Measurements from ENCODE around the gene MED12L.

Gene MED12L

GRCh38 chr3:151403246-151403645, 317.8 kb downstream of the MED12L start:
- no peak for TF ChIP-seq CTCF (conservative IDR thresholded peaks at IDR 0.05; ENCODE audit: low read depth, low read length)
- no peak overlapping the region for H3K4me3 ChIP-seq (ENCODE audit: low read depth, low read length)
- DNase-seq (ENCODE audit: low read depth), result peak; percentile 49

GRCh38 chr3:151404316-151404715, 318.9 kb downstream of the MED12L start:
- H3K4me3 ChIP-seq (ENCODE audit: low read depth, low read length), result no peak overlapping the region
- peak; percentile 55 for DNase-seq (ENCODE audit: low read depth)
- no peak for TF ChIP-seq CTCF (conservative IDR thresholded peaks at IDR 0.05; ENCODE audit: low read depth, low read length)

GRCh38 chr3:151407928-151408327, 322.5 kb downstream of the MED12L start:
- DNase-seq (ENCODE audit: low read depth), result no peak
- no peak for TF ChIP-seq CTCF (conservative IDR thresholded peaks at IDR 0.05; ENCODE audit: low read depth, low read length)
- H3K4me3 ChIP-seq (ENCODE audit: low read depth, low read length), result no peak overlapping the region

GRCh38 chr3:151410891-151411559, 325.6 kb downstream of the MED12L start:
- H3K4me3 ChIP-seq (ENCODE audit: low read depth, low read length), result no peak overlapping the region
- TF ChIP-seq CTCF (conservative IDR thresholded peaks at IDR 0.05; ENCODE audit: low read depth, low read length), result no peak
- DNase-seq (ENCODE audit: low read depth), result peak; percentile 34

GRCh38 chr3:151412989-151413388, 327.5 kb downstream of the MED12L start:
- peak; percentile 26 for TF ChIP-seq CTCF (conservative IDR thresholded peaks at IDR 0.05; ENCODE audit: low read depth, low read length)
- DNase-seq (ENCODE audit: low read depth), result no peak
- no peak overlapping the region for H3K4me3 ChIP-seq (ENCODE audit: low read depth, low read length)

GRCh38 chr3:151415289-151415688, 329.8 kb downstream of the MED12L start:
- no peak for DNase-seq (ENCODE audit: low read depth)
- no peak overlapping the region for H3K4me3 ChIP-seq (ENCODE audit: low read depth, low read length)
- no peak for TF ChIP-seq CTCF (conservative IDR thresholded peaks at IDR 0.05; ENCODE audit: low read depth, low read length)

- no peak for DNase-seq (ENCODE audit: low read depth)
- no peak for TF ChIP-seq CTCF (conservative IDR thresholded peaks at IDR 0.05; ENCODE audit: low read depth, low read length)
- H3K4me3 ChIP-seq (ENCODE audit: low read depth, low read length), result no peak overlapping the region
These were observed 334.3 kb downstream of the MED12L start for GRCh38 chr3:151419806-151420205.

Measured in choroid plexus epithelial cell (primary cell).